Peyer's patch (tissue), 4 donors: ENCODE results near the gene LIN9. TPM values are rescaled to one million over a fixed set of nuclear protein-coding genes. Genes with fewer than 3 reads are reported as not detected.
"Not testable (repeated sequence)": the region's sequence is repeated elsewhere in the genome, so short reads cannot be mapped to it uniquely, and the experiment has no call there.

Experiments
- DNase-seq, 3 donors: peaks; one replicate each; pipeline ENCODE4 v3.0.0-alpha.2; 2017 to 2019
- H3K27ac ChIP-seq, 4 donors: fragments of 200-600 bp; sonication (generic); one replicate each; pipeline ENCODE4 v1.5.1; 2016 to 2019
- H3K27me3 ChIP-seq, 2 donors: fragments of 200-600 bp; sonication (generic); one replicate each; pipeline ENCODE4 v1.5.1; 2019
- H3K36me3 ChIP-seq, 3 donors: fragments of 200-600 bp; sonication (generic); one replicate each; pipeline ENCODE4 v1.5.1; 2016 to 2019
- H3K4me1 ChIP-seq, 4 donors: fragments of 200-600 bp; sonication (generic); one replicate each; pipeline ENCODE4 v1.5.1; 2016 to 2019
- H3K4me3 ChIP-seq, 4 donors: fragments of 200-600 bp; sonication (generic); 1 replicate in 3 of 4; 2 replicates in 1 of 4; pipeline ENCODE4 v1.5.1; 2016 to 2019; ENCODE audit warnings: mild to moderate bottlenecking in 1 of 4
- H3K9me3 ChIP-seq, 4 donors: fragments of 200-600 bp; sonication (generic); one replicate each; pipeline ENCODE4 v1.5.1; 2016 to 2019; ENCODE audit warnings: mild to moderate bottlenecking in 1 of 4
- POLR2A ChIP-seq, 2 donors: fragments of 450-650 bp; IDR thresholded peaks; one replicate each; pipeline ENCODE4 v1.5.1; 2017; ENCODE audit warnings: antibody characterized with exemption in 2 of 2, mild to moderate bottlenecking in 2 of 2, moderate library complexity in 2 of 2
- total RNA-seq, 4 donors: library from RNA; depleted of rRNA; stranded (reverse); fragments of >200 nt; gene quantifications; one replicate each; pipeline ENCODE4 v1.1.0, GENCODE V29; 2016
- TF ChIP-seq, protein P1 (sequence below), 6 experiments: fragments of 450-650 bp in 4 of 6; fragments of 200-600 bp in 2 of 6; sonication (generic) in 1 of 6; IDR thresholded peaks; one replicate each; pipeline ENCODE4 v1.5.1; 2017 to 2019; ENCODE audit warnings: antibody characterized with exemption in 6 of 6, mild to moderate bottlenecking in 3 of 6, moderate library complexity in 1 of 6

Gene LIN9
- total RNA-seq, 4 donors from 2014 or later = 2.5 to 6.6 (median 4.2) TPM

DNA sequence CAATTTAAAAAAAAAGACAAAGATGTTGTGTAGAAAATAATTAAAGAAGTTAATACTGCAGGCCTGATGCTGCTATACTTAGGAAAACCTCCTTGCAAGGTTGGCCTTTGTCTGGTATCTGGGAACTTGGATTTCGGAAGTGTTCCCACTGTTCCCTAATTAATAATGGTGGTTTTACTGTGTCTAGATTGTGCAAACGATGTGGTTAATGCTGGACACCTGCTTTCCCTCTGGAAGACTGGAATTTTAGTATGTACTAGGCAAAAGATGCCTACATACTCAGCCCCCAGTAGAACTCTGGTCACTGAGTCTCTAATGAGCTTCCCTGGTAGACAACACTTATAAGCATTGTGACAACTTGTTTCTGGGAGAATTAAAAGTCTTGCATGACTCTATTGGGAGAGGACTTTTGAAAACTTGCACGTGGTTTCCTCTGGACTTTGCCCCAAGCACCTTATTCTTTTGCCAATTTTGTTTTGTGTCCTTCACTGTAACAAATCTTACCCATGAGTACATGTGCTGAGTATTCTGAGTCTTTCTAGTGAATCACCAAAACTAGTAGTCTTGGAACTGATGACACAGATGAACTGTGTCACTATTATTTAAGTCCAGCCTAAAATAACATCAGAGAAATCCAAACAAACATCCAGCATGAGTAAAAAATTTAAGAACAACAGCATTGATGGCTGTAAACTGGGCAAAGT lies 40.4 kb downstream of the LIN9 start:
- H3K9me3 ChIP-seq = no peaks in the 10 kb centered on the region
- DNase-seq = no peak
- H3K27ac ChIP-seq = no peak overlapping the region

DNA sequence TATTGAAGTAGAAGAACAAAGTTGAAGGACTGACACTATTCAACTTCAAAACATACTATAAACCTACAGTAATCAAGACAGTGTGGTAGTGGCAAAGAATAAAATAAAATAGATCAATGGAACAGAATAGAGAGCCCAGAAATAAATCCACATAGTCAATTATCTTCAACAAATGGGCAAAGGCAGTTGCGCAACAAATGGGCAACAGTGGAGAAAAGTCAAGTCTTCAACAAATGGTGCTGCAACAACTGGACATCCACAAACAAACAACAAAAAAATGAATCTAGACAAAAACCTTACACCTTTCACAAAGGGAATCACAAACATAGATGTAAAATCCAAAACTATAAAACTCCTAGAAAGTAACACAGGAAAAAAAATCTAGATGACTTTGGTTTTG lies 47.1 kb downstream of the LIN9 start:
- TF ChIP-seq POLR2A (IDR thresholded peaks at IDR 0.05) = no peak
- TF ChIP-seq, protein P1, sequence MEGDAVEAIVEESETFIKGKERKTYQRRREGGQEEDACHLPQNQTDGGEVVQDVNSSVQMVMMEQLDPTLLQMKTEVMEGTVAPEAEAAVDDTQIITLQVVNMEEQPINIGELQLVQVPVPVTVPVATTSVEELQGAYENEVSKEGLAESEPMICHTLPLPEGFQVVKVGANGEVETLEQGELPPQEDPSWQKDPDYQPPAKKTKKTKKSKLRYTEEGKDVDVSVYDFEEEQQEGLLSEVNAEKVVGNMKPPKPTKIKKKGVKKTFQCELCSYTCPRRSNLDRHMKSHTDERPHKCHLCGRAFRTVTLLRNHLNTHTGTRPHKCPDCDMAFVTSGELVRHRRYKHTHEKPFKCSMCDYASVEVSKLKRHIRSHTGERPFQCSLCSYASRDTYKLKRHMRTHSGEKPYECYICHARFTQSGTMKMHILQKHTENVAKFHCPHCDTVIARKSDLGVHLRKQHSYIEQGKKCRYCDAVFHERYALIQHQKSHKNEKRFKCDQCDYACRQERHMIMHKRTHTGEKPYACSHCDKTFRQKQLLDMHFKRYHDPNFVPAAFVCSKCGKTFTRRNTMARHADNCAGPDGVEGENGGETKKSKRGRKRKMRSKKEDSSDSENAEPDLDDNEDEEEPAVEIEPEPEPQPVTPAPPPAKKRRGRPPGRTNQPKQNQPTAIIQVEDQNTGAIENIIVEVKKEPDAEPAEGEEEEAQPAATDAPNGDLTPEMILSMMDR (IDR thresholded peaks at IDR 0.05) = no peak
- Histone ChIP-seq H3K27ac (no peak overlapping the region), H3K36me3 (peaks cover 0 to 9% (median 0%) of the 10 kb centered on the region in 3 donors), H3K27me3 (no peaks in the 10 kb centered on the region), H3K4me1 (no peaks in the 10 kb centered on the region), H3K4me3 (no peak overlapping the region), H3K9me3 (no peaks in the 10 kb centered on the region)
- no peak for DNase-seq

More for the DNA sequence above, 40.4 kb downstream of the LIN9 start:
- Histone ChIP-seq H3K27me3 (no peaks in the 10 kb centered on the region), H3K36me3 (peaks cover 0 to 9% (median 0%) of the 10 kb centered on the region in 3 donors), H3K4me1 (no peaks in the 10 kb centered on the region), H3K4me3 (no peak overlapping the region)
- TF ChIP-seq POLR2A (IDR thresholded peaks at IDR 0.05) = no peak
- TF ChIP-seq, protein P1 (IDR thresholded peaks at IDR 0.05) = no peak

DNA sequence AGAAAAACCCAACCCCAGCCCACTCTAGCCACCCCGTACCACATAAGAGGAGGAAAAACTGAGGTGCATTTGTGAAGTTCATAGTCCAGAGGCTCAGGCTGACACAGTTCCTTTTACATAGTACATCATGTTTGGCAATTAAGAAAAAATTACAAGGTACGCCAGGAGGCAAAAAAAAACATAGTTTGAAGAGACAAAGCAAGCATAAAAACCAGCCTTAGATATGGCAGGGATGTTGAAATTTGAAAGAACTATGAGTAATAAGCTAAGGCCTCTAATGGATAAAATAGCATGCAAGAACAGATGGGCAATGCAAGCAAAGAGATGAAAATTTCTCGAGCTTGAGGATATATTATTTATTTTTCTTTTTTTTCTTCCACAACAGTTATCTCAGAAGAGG lies 53.6 kb downstream of the LIN9 start:
- Histone ChIP-seq H3K27ac (no peak overlapping the region), H3K4me1 (no peaks in the 10 kb centered on the region), H3K36me3 (no peaks in the 10 kb centered on the region), H3K27me3 (no peaks in the 10 kb centered on the region), H3K9me3 (no peaks in the 10 kb centered on the region), H3K4me3 (no peak overlapping the region)
- no peak for TF ChIP-seq POLR2A (IDR thresholded peaks at IDR 0.05)
- TF ChIP-seq, protein P1 (IDR thresholded peaks at IDR 0.05) = no peak
- DNase-seq = no peak

DNA sequence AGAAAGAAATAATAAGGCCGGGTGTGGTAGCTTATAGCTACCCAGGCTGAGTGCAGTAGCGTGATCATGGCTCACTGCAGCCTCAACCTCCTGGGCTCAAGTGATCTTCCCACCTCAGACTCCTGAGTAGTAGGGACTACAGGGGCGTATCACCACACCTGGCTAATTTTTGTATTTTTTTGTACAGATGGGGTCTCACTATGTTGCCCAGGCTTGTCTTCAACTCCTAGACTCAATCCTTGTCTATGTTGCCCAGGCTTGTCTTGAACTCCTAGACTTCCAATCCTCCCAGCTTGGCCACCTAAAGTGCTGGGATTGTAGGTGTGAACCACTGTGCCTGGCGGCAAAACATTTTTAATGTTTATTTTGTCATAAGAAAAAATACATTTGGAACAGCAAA lies 55.0 kb downstream of the LIN9 start:
- peaks cover 0 to 6% (median 0%) of the 10 kb centered on the region in 3 donors for H3K36me3 ChIP-seq
- DNase-seq = no peak

DNA sequence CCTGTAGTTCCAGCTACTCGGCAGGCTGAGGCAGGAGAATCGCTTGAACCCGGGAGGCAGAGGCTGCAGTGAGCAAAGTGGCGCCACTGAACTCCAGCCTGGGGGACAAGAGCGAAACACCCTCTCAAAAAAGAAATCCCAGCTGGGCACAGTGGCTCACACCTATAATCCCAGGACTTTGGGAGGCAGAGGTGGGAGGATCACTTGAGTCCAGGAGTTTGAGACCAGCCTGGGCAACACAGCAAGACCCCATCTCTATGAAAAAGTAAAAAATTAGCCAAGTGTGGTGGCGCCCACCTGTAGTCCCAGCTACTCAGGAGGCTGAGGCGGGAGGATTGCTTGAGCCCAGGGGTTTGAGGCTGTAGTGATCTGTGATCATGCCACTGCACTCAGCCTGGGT lies 56.1 kb downstream of the LIN9 start:
- not testable (repeated sequence) for H3K4me3 ChIP-seq, H3K4me1 ChIP-seq, H3K9me3 ChIP-seq, H3K27ac ChIP-seq, DNase-seq, H3K36me3 ChIP-seq, H3K27me3 ChIP-seq

More for the DNA sequence above, 55.0 kb downstream of the LIN9 start:
- H3K27me3 ChIP-seq = no peaks in the 10 kb centered on the region
- TF ChIP-seq, protein P1 (IDR thresholded peaks at IDR 0.05) = no peak
- no peak for TF ChIP-seq POLR2A (IDR thresholded peaks at IDR 0.05)
- H3K4me3 ChIP-seq = no peak overlapping the region
- H3K9me3 ChIP-seq = no peaks in the 10 kb centered on the region
- H3K4me1 ChIP-seq = no peaks in the 10 kb centered on the region
- no peak overlapping the region for H3K27ac ChIP-seq

DNA sequence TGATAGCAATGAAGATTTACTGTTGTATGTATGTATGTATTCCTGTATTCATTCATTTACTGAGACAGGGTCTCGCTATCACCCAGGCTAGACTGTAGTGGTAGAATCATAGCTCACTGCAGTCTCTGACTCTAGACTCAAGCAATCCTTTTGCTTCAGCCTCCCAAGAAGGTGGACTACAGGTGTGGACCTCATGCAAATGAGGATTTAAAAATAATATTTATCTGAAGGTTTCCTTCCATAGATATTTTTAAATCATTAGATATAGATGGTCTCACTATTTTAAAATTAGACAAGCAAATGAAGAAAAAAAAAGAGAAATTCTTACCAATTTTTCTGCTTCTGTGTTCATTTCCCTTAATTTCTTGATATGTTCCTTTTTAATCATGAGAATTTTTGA lies 58.5 kb downstream of the LIN9 start:
- TF ChIP-seq, protein P1 (IDR thresholded peaks at IDR 0.05) = no peak
- no peak for TF ChIP-seq POLR2A (IDR thresholded peaks at IDR 0.05)
- no peaks in the 10 kb centered on the region for H3K27me3 ChIP-seq
- no peaks in the 10 kb centered on the region for H3K4me1 ChIP-seq
- H3K4me3 ChIP-seq = no peak overlapping the region
- DNase-seq = no peak
- H3K36me3 ChIP-seq = peaks cover 0 to 6% (median 0%) of the 10 kb centered on the region in 3 donors
- H3K27ac ChIP-seq = no peak overlapping the region
- H3K9me3 ChIP-seq = no peaks in the 10 kb centered on the region
